HCT116 (cell line): ENCODE data around the gene LRRTM3. TPM values are rescaled to one million over a fixed set of nuclear protein-coding genes. Genes with fewer than 3 reads are reported as not detected.

ENCODE experiments used
- ATAC-seq: fragments of 200-7000 bp; cut with Tn5 transposase; 2 replicates; pipeline ENCODE4 v1.9.1; 2020; ENCODE audit warnings: mild to moderate bottlenecking, moderate library complexity
- BruUV-seq: library from RNA; stranded (reverse); fragments of 400-500 nt; replicated peaks from 2 replicates; lab custom pipeline; 2021; lab: Mats Ljungman, UMichigan
- CTCF ChIA-PET: fragments of 300-600 bp; sonication (Branson Sonifier 250); formaldehyde crosslinking; loops from one replicate; lab custom pipeline; 2021; ENCODE audit warnings: antibody characterized with exemption; lab: Charles Lee
- POLR2A ChIA-PET: fragments of 300-600, 350-600 bp; sonication (Branson Sonifier 250); formaldehyde crosslinking; loops from one replicate; lab custom pipeline; 2021; ENCODE audit warnings: antibody characterized with exemption; lab: Charles Lee
- RAD21 ChIA-PET, 2 experiments: fragments of 300-600 bp; sonication (Branson Sonifier 250); formaldehyde crosslinking; loops; one replicate each; lab custom pipeline; 2023; ENCODE audit warnings: low total read pairs in 2 of 2; ENCODE audit not compliant: uncharacterized antibody in 2 of 2, unreplicated experiment in 2 of 2, low non-redundant PET in 1 of 2; lab: Charles Lee
- DNase-seq: peaks from one replicate; pipeline ENCODE4 v3.0.0-alpha.2; 2010; ENCODE audit warnings: low read depth, low spot score
- H2AFZ ChIP-seq: fragments of 200-600 bp; shearing (Covaris generic), sonication (generic); 2 replicates; pipeline ENCODE4 v1.6.1; 2017; ENCODE audit warnings: low read depth, mixed run types, mixed read lengths, antibody characterized with exemption, low read length; ENCODE audit not compliant: poor library complexity, severe bottlenecking
- H3K27ac ChIP-seq: 2 replicates; pipeline ENCODE4 v1.5.1; 2012; ENCODE audit warnings: low read depth, low read length
- H3K27me3 ChIP-seq: fragments of 200-600 bp; sonication (generic); 2 replicates; pipeline ENCODE4 v1.6.1; 2016; ENCODE audit warnings: mixed run types, low read length, mixed read lengths; ENCODE audit not compliant: insufficient read depth
- H3K36me3 ChIP-seq, 2 experiments: fragments of 200-500 bp in 1 of 2; fragments of 200-600 bp in 1 of 2; sonication (Bioruptor generic) in 1 of 2; sonication (generic) in 1 of 2; 2 replicates each; pipeline versions ENCODE4 v1.5.1 to v1.6.1; 2014 to 2016; ENCODE audit warnings: low read length in 2 of 2, inconsistent platforms in 1 of 2, mixed read lengths in 1 of 2, mixed run types in 1 of 2; ENCODE audit not compliant: insufficient read depth in 2 of 2, control insufficient read depth in 1 of 2
- H3K4me1 ChIP-seq, 2 experiments: fragments of 200-600 bp in 1 of 2; sonication (generic) in 1 of 2; 2 replicates each; pipeline versions ENCODE4 v1.5.1 to v1.6.1; 2012 to 2017; ENCODE audit warnings: low read length in 2 of 2, inconsistent platforms in 1 of 2, mild to moderate bottlenecking in 1 of 2, mixed read lengths in 1 of 2, mixed run types in 1 of 2, moderate library complexity in 1 of 2; ENCODE audit not compliant: insufficient read depth in 2 of 2, control insufficient read depth in 1 of 2
- H3K4me2 ChIP-seq: fragments of 200-600 bp; sonication (generic); 2 replicates; pipeline ENCODE4 v1.6.1; 2017; ENCODE audit warnings: mixed run types, low read length, mixed read lengths
- H3K4me3 ChIP-seq, 2 experiments: fragments of 200-600 bp in 1 of 2; sonication (generic) in 1 of 2; replicated peaks in 1 of 2; 2 replicates each; pipeline ENCODE4 v1.5.1; 2011 to 2016; ENCODE audit warnings: low read length in 2 of 2, control low read depth in 1 of 2, low read depth in 1 of 2, mild to moderate bottlenecking in 1 of 2, mixed read lengths in 1 of 2, mixed run types in 1 of 2
- H3K79me2 ChIP-seq: fragments of 200-600 bp; sonication (generic); 2 replicates; pipeline ENCODE4 v1.6.1; 2017; ENCODE audit warnings: mild to moderate bottlenecking, mixed run types, low read length, moderate library complexity, mixed read lengths; ENCODE audit not compliant: insufficient read depth
- H3K9ac ChIP-seq: fragments of 200-600 bp; sonication (generic); 2 replicates; pipeline ENCODE4 v1.6.1; 2016; ENCODE audit warnings: low read length, mixed read lengths
- H3K9me2 ChIP-seq: fragments of 200-600 bp; sonication (generic), shearing (Covaris generic); 2 replicates; pipeline ENCODE4 v1.6.1; 2017; ENCODE audit warnings: mixed run types, mild to moderate bottlenecking, moderate library complexity; ENCODE audit not compliant: insufficient read depth
- H3K9me3 ChIP-seq, 2 experiments: fragments of 200-500 bp in 1 of 2; fragments of 200-600 bp in 1 of 2; sonication (Bioruptor generic) in 1 of 2; sonication (generic) in 1 of 2; 2 replicates each; pipeline ENCODE4 v1.6.1; 2014 to 2017; ENCODE audit warnings: low read length in 2 of 2, mixed read lengths in 2 of 2, inconsistent platforms in 1 of 2, low read depth in 1 of 2, mild to moderate bottlenecking in 1 of 2, mixed run types in 1 of 2, moderate library complexity in 1 of 2; ENCODE audit not compliant: control insufficient read depth in 1 of 2, insufficient read depth in 1 of 2
- H4K20me1 ChIP-seq: fragments of 200-600 bp; sonication (generic), shearing (Covaris generic); 2 replicates; pipeline ENCODE4 v1.6.1; 2017; ENCODE audit warnings: mixed run types, mild to moderate bottlenecking, moderate library complexity; ENCODE audit not compliant: insufficient read depth
- CBX3 ChIP-seq: IDR thresholded peaks from 2 replicates; pipeline ENCODE4 v1.6.1; 2012; ENCODE audit warnings: low read depth
- CEBPB ChIP-seq: IDR thresholded peaks from 2 replicates; pipeline ENCODE4 v1.6.1; 2012; ENCODE audit warnings: low read depth
- EGR1 ChIP-seq: IDR thresholded peaks from 2 replicates; pipeline ENCODE4 v1.6.1; 2012; ENCODE audit warnings: low read depth
- ELF1 ChIP-seq: IDR thresholded peaks from 2 replicates; pipeline ENCODE4 v1.6.1; 2012; ENCODE audit warnings: low read depth, borderline replicate concordance
- EZH2 ChIP-seq: fragments of 200-600 bp; sonication (generic); IDR thresholded peaks from 2 replicates; pipeline ENCODE4 v1.6.1; 2017; ENCODE audit warnings: antibody characterized with exemption, mixed run types
- FOSL1 ChIP-seq: IDR thresholded peaks from 2 replicates; pipeline ENCODE4 v1.6.1; 2012; ENCODE audit warnings: low read depth
- JUND ChIP-seq: IDR thresholded peaks from 2 replicates; pipeline ENCODE4 v1.6.1; 2012
- POLR2A ChIP-seq: IDR thresholded peaks from 2 replicates; pipeline ENCODE4 v1.7.0; 2011; ENCODE audit warnings: borderline replicate concordance; ENCODE audit not compliant: insufficient read depth, insufficient read length; ENCODE audit errors: extremely low read depth
- POLR2AphosphoS5 ChIP-seq: IDR thresholded peaks from 2 replicates; pipeline ENCODE4 v1.6.1; 2011; ENCODE audit warnings: mild to moderate bottlenecking, low read depth, low read length, moderate library complexity
- SIN3A ChIP-seq: IDR thresholded peaks from 2 replicates; pipeline ENCODE4 v1.6.1; 2012; ENCODE audit warnings: low read depth
- SP1 ChIP-seq: IDR thresholded peaks from 2 replicates; pipeline ENCODE4 v1.6.1; 2012; ENCODE audit warnings: low read depth
- SRF ChIP-seq: IDR thresholded peaks from 2 replicates; pipeline ENCODE4 v1.6.1; 2012; ENCODE audit warnings: low read depth
- TCF7L2 ChIP-seq: IDR thresholded peaks from 2 replicates; pipeline ENCODE4 v1.7.0; 2011; ENCODE audit warnings: borderline replicate concordance, inconsistent platforms; ENCODE audit not compliant: insufficient read depth, insufficient read length; ENCODE audit errors: extremely low read depth
- YY1 ChIP-seq: IDR thresholded peaks from 2 replicates; pipeline ENCODE4 v1.6.1; 2011; ENCODE audit warnings: low read length, low read depth, moderate library complexity, mild to moderate bottlenecking; ENCODE audit not compliant: insufficient replicate concordance; ENCODE audit errors: extremely low read depth
- ZFX ChIP-seq: fragments of 450-650 bp; IDR thresholded peaks from 2 replicates; pipeline ENCODE4 v1.6.1; 2017
- ZNF274 ChIP-seq: fragments of 200-500 bp; sonication (Bioruptor generic); IDR thresholded peaks from 2 replicates; pipeline ENCODE4 v1.6.1; 2014; ENCODE audit warnings: mild to moderate bottlenecking, low read depth, low read length, inconsistent platforms
- intact Hi-C: fragments of 100-400 bp; cut with micrococcal nuclease; formaldehyde crosslinking; loops from 2 replicates; pipeline ENCODE4 v1.10.0; 2022
- total RNA-seq: library from RNA; stranded (reverse); gene quantifications from one replicate; pipeline ENCODE4 v1.2.1, GENCODE V29; 2021; ENCODE audit not compliant: unreplicated experiment
- TF ChIP-seq, protein P1 (sequence below), 3 experiments: fragments of 200-600 bp in 1 of 3; sonication (generic) in 1 of 3; IDR thresholded peaks in 2 of 3; conservative IDR thresholded peaks in 1 of 3; 2 replicates each; pipeline ENCODE4 v1.5.1; 2012 to 2017; ENCODE audit warnings: low read depth in 2 of 3, low read length in 2 of 3, antibody characterized with exemption in 1 of 3, borderline replicate concordance in 1 of 3, control low read depth in 1 of 3, mild to moderate bottlenecking in 1 of 3, mixed read lengths in 1 of 3, mixed run types in 1 of 3, moderate library complexity in 1 of 3; ENCODE audit not compliant: insufficient read depth in 1 of 3
- TF ChIP-seq, protein P2 (sequence below): IDR thresholded peaks from 2 replicates; pipeline ENCODE4 v1.6.1; 2012
- TF ChIP-seq, protein P3 (sequence below): IDR thresholded peaks from 2 replicates; pipeline ENCODE4 v1.6.1; 2011; ENCODE audit warnings: mild to moderate bottlenecking, low read length, moderate library complexity; ENCODE audit not compliant: insufficient replicate concordance; ENCODE audit errors: extremely low read depth
- TF ChIP-seq, protein P4 (sequence below): IDR thresholded peaks from 2 replicates; pipeline ENCODE4 v1.6.1; 2012

Gene LRRTM3
- total RNA-seq, 1 experiment from 2014 or later: not detected

DNA sequence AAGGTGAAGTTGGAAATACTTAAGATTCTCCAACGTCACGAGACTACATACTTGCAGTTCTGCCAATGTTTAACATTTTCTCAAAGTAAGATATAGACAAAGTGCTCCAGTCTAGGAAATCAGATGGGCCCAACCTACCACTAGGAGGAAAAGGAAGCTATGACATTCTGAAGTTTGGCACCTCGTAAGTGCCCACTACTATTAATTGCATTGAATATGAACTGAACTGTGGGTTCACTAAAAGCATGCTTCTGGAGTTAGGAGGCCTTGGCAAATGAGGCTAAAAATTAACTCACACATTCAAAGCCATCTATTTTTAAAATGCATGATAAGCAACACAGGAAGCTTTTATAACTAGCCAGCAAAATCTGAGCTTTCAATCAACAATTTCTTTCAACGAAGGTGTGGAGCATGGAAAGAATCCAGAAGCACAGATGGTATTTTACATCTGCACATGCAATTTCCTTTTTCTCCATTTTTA is 149.7 kb downstream of the LRRTM3 start:
- POLR2A ChIA-PET: no interaction called here

More for the DNA sequence above, 149.7 kb downstream of the LRRTM3 start:
- intact Hi-C loops: no loop called here
- TF ChIP-seq EGR1 (no peak), TCF7L2 (no peak), SP1 (no peak), CBX3 (no peak), SRF (no peak), EZH2 (no peak), SIN3A (no peak), FOSL1 (no peak), ZFX (no peak), POLR2AphosphoS5 (no peak), ZNF274 (no peak), CEBPB (no peak), ELF1 (no peak), JUND (no peak), YY1 (no peak), POLR2A (no peak)
- TF ChIP-seq, protein P1, sequence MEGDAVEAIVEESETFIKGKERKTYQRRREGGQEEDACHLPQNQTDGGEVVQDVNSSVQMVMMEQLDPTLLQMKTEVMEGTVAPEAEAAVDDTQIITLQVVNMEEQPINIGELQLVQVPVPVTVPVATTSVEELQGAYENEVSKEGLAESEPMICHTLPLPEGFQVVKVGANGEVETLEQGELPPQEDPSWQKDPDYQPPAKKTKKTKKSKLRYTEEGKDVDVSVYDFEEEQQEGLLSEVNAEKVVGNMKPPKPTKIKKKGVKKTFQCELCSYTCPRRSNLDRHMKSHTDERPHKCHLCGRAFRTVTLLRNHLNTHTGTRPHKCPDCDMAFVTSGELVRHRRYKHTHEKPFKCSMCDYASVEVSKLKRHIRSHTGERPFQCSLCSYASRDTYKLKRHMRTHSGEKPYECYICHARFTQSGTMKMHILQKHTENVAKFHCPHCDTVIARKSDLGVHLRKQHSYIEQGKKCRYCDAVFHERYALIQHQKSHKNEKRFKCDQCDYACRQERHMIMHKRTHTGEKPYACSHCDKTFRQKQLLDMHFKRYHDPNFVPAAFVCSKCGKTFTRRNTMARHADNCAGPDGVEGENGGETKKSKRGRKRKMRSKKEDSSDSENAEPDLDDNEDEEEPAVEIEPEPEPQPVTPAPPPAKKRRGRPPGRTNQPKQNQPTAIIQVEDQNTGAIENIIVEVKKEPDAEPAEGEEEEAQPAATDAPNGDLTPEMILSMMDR (IDR thresholded peaks at IDR 0.05 in 2 of 3, conservative IDR thresholded peaks at IDR 0.05 in 1 of 3; ENCODE audit: borderline replicate concordance in 1 of 3, insufficient read depth in 1 of 3, low read depth in 2 of 3, low read length in 2 of 3): no peak
- TF ChIP-seq, protein P2, sequence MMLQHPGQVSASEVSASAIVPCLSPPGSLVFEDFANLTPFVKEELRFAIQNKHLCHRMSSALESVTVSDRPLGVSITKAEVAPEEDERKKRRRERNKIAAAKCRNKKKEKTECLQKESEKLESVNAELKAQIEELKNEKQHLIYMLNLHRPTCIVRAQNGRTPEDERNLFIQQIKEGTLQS: no peak
- TF ChIP-seq, protein P3, sequence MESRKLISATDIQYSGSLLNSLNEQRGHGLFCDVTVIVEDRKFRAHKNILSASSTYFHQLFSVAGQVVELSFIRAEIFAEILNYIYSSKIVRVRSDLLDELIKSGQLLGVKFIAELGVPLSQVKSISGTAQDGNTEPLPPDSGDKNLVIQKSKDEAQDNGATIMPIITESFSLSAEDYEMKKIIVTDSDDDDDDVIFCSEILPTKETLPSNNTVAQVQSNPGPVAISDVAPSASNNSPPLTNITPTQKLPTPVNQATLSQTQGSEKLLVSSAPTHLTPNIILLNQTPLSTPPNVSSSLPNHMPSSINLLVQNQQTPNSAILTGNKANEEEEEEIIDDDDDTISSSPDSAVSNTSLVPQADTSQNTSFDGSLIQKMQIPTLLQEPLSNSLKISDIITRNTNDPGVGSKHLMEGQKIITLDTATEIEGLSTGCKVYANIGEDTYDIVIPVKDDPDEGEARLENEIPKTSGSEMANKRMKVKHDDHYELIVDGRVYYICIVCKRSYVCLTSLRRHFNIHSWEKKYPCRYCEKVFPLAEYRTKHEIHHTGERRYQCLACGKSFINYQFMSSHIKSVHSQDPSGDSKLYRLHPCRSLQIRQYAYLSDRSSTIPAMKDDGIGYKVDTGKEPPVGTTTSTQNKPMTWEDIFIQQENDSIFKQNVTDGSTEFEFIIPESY: no peak
- TF ChIP-seq, protein P4, sequence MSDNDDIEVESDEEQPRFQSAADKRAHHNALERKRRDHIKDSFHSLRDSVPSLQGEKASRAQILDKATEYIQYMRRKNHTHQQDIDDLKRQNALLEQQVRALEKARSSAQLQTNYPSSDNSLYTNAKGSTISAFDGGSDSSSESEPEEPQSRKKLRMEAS: no peak
- no peaks in the 10 kb centered on the region for H3K27me3 ChIP-seq
- no peaks in the 10 kb centered on the region for H3K79me2 ChIP-seq
- no peak for ATAC-seq
- peaks cover 0 to 2% of the 10 kb centered on the region in 2 experiments; a peak in 1 of 4 replicates for H3K4me1 ChIP-seq
- no peak for DNase-seq
- no peak overlapping the region for H3K27ac ChIP-seq
- H4K20me1 ChIP-seq: no peaks in the 10 kb centered on the region
- no peak overlapping the region for H3K4me3 ChIP-seq
- no peak overlapping the region for H3K9ac ChIP-seq
- H3K9me3 ChIP-seq: no peaks in the 10 kb centered on the region
- no TSS peak for BruUV-seq
- ChIA-PET CTCF (no interaction called here), RAD21 (no interaction called here)
- H3K4me2 ChIP-seq: no peak overlapping the region
- no peaks in the 10 kb centered on the region for H3K9me2 ChIP-seq
- H3K36me3 ChIP-seq: no peaks in the 10 kb centered on the region
- no peak overlapping the region for H2AFZ ChIP-seq
